ENCODE measurements around the gene NET1.
"Not testable (repeated sequence)": the region's sequence is repeated elsewhere in the genome, so short reads cannot be mapped to it uniquely, and the experiment has no call there.

NET1 gene, protein sequence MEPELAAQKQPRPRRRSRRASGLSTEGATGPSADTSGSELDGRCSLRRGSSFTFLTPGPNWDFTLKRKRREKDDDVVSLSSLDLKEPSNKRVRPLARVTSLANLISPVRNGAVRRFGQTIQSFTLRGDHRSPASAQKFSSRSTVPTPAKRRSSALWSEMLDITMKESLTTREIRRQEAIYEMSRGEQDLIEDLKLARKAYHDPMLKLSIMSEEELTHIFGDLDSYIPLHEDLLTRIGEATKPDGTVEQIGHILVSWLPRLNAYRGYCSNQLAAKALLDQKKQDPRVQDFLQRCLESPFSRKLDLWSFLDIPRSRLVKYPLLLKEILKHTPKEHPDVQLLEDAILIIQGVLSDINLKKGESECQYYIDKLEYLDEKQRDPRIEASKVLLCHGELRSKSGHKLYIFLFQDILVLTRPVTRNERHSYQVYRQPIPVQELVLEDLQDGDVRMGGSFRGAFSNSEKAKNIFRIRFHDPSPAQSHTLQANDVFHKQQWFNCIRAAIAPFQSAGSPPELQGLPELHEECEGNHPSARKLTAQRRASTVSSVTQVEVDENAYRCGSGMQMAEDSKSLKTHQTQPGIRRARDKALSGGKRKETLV

DNA sequence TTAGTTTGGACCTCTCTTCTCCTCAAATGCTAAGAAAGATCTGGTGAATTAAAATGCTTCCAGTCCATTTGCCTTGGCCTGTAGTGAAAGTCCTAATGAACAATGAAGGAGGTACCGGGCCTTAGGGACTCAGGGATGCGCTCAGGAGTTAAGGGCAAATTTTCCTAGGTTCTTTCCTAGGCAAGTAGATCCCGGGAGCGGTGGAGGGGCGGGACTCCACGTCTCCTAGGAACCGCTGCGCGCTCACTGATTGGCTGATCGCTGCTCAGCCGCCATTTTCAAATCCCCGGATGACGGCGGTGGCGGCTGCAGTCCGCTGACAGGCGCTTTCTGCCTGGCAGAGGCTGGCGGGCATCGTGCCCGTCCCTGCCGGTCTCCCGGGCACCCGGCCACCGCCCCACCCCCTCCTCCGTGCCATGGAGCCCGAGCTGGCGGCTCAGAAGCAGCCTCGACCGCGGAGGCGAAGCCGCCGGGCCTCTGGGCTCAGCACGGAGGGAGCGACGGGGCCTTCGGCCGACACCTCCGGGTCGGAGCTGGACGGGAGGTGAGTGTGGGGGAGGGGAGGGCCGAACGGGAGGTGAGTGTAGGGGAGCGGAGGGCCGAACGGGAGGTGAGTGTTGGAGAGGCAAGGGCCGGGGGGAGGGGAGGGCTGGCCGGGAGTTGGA is at the start of gene NET1:
NET1 (plus strand) TSS at position 281 of the 665 bp plus-strand sequence; CDS start at position 417, 136 bp downstream.
- peak; percentile 59 for DNase-seq (ENCODE audit: low read depth)

DNA sequence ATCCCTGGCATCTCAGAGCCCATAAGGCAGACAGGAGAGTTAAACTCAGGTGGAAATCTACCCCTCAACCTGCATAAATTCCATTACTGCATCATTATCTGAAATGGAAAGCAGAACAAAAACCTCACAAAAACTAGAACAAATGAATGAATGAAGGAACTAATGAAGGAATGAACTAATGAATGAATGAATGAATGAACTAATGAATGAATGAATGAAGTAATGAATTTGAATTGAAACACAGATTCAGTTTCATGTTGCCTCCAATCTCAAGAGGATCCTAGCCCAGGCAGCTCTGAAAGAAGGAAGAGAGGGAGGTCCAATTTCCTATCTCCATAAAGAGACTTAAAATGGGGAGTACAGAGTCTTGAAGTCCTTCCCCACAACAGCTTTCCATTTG is 49.5 kb upstream of the NET1 start:
- no peak for DNase-seq (ENCODE audit: low read depth)

DNA sequence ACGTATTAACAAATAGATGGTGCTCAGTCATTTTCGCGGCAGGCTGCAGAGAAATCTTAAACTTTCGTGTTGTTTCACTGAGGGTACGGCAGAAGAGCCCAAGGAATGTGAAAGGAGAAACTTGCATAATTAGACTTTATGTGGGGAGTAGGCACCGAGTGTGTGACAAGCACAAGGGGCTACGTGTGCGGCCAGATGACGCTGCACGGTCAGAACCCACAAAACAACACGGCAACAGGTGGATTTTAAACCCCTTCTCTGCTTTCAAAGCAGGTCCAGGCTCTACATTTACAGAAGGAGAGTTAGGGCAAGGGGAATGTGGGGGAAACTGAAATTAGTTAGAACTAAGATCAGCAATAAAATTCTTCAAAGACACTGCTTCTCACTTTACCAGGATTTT is 48.0 kb upstream of the NET1 start:
- DNase-seq (ENCODE audit: low read depth) = no peak

DNA sequence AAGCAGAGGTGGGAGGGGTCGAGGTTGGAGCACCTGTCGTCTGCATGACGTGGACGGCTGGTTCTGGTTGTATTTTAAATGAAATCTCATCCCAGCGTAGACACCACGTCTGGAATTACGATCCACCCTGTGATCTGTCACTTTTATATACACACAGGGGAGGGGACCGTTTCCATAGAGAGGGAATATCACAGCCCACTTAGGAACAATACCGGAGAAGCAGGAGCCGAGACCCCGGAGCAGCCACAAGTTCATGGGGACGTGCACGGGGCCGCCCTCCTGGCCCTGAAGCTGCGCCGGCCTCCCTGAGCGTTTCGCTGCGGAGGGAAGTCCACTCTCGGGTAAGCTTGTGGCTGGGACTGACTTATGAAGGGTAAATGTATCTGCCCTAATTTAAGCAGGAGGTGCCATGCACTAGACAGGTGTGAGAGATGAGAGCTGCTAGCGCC is 47.4 kb upstream of the NET1 start, which contains the start of gene UCN3:
UCN3 (plus strand) TSS at position 77 of the 449 bp plus-strand sequence. CDS start 8,755 bp downstream, outside the sequence.
- no peak for DNase-seq (ENCODE audit: low read depth)

DNA sequence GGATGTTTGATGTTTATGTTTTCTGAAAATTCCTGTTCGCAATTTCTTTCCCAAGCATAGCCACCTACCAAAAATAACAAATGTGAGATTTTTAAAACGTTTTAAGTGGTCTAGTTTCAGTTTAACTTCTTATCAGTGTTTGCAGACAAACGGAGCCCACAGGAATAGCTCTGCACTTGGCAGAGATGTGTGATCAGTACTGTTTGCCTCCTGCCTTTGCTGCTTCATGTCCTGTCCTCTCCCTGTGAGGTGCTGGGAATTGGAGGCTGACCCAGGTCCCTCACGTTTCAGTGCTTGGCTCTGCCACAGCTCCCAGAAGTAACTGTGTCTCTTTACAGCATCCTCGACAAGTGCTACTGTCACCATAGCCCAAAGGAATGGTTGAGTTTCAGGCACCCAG is 46.4 kb upstream of the NET1 start:
- DNase-seq (ENCODE audit: low read depth) = no peak

DNA sequence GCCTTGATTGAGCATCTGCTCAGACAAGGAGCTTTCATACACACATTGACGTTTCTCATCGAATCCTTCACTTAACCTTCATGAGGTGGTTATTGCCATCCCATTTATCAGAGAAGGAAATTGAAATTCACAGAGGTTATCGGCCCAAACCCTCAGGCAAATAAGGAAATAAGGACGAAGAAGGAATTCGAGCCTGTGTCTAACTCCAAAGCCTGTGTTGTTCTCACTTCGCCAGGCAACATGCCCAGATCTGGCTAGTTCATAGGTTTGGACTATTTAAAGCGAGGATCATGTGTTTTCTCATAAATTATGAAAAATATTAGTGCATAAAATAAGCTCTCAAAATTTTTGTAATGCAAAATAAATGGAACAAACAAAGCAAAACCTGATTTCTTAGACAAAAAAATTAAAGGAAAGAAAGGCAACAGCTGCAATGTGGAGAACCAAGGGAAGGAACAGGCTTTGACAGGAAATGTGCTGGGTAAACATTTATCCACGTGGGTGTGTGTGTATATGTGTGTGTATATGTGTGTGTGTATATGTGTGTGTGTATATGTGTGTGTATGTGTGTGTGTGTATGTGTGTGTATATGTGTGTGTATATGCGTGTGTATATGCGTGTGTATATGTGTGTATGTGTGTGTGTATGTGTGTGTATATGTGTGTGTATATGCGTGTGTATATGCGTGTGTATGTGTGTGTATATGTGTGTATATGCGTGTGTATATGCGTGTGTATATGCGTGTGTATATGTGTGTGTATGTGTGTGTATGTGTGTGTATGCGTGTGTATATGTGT is 42.8 kb upstream of the NET1 start:
- no peak for DNase-seq (ENCODE audit: low read depth)

DNA sequence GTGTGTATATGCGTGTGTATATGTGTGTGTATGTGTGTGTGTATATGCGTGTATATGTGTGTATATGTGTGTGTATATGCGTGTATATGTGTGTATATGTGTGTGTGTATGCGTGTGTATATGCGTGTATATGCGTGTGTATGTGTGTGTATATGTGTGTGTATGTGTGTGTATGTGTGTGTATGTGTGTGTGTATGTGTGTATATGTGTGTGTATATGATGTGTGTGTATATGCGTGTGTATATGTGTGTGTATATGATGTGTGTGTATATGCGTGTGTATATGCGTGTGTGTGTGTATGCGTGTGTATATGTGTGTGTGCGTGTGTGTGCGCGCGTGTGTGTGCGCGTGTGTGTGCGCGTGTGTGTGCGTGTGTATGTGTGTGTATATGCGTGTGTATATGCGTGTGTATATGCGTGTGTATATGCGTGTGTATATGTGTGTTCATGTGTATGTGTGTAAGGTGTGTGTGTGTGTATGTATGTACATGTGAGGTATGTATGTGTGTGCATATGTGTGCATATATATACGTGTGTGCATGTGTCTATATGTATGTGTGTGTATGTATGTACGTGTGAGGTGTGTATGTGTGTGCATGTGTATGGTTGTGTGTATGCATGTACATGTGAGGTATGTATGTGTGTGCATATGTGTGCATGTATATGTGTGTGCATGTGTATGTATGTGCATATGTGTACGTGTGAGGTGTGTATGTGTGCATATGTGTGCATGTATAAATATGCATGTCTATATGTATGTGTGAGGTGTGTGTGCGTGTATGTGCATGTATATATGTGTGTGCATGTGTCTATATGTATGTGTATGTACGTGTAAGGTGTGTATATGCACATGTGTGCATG is 41.6 kb upstream of the NET1 start:
- DNase-seq (ENCODE audit: low read depth) = no peak

DNA sequence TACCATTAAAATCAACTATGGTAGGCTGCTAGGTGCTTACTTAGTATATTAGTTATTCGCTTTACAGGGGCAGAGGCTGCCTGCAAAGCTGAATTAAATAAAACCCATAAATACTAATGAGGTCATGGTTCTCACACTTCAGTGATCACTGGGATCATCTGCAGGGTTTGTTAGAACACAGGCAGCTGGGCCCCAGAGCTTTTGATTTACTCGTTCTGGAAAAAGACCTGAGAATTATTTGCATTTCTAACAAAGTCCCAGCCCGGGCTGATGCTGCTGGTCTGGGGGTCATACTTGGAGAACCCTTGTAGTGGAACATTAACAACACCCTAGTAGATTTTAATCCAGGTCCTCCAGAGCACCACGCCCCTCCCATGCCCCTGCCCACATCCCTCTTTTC is 39.0 kb upstream of the NET1 start:
- no peak for DNase-seq (ENCODE audit: low read depth)

DNA sequence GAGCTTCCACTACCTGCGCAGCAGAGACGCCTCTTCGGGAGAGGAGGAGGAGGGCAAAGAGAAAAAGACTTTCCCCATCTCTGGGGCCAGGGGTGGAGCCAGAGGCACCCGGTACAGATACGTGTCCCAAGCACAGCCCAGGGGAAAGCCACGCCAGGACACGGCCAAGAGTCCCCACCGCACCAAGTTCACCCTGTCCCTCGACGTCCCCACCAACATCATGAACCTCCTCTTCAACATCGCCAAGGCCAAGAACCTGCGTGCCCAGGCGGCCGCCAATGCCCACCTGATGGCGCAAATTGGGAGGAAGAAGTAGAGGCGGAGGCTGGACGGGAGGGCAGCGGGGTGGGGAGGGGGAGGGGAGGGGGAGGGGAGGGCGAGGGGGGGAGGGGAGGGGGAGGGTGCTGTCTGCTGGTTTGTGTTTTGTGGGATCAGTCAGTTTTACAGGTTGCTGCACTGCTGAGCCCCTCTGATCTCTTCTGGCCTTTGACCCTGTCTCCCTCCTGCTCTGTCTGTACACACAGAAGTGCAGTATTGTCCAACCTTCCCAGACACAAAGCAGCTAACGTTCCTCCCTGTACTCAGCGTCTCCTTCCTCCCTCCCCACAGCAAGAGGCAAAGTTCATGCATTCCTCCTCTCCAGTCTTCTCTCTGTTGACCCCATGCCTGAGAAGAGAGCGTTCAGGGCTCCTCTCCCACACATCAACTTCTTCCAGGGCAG is 38.3 kb upstream of the NET1 start:
- DNase-seq (ENCODE audit: low read depth) = no peak

DNA sequence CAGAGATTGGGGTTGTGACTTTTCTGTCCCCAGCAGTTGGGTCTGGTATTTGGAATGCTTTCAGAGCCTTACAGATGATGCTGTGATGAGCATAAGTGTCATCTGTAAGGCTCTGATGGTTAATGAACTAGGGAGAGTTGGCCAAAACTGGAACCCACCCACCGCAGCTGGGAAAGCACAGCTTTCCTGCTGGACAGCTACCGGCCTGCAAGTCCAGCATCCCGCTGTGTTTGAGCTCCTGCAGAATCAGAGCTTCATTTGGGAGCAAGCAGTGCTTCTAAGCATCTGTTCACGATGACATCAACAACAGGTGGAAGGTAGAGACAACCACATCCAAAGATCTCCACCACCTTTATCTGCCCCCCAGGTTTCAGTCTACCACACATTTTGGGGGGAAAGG is 35.9 kb upstream of the NET1 start:
- DNase-seq (ENCODE audit: low read depth) = no peak

DNA sequence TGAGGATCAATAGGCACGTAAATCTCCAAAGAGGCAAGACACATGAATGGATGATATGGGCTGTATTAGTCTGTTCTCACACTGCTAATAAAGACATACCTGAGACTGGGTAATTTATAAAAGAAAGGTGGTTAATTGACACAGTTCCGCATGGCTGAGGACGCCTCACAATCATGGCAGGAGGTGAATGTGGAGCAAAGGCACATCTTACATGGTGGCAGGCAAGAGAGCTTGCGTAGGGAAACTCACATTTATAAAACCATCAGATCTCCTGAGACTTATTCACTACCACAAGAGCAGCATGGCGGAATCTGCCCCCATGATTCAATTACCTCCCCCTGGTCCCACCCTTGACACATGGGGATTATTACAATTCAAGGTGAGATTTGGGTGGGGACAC is 33.2 kb upstream of the NET1 start:
- DNase-seq (ENCODE audit: low read depth) = not testable (repeated sequence)

DNA sequence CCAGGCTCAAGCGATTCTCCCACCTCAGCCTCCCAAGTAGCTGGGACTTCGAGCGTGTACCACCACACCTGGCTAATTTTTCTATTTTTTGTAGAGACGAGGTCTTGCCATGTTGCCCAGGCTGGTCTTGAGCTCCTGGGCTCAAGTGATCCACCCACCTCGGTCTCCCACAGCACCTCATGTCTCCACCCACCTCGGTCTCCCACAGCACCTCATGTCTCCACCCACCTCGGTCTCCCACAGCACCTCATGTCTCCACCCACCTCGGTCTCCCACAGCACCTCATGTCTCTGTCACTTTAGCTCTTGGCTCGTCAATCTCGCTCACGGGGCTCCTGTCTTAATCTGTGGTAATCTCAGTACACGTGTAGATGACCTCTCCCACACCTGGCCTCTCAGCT is 32.0 kb upstream of the NET1 start:
- not testable (repeated sequence) for DNase-seq (ENCODE audit: low read depth)

DNA sequence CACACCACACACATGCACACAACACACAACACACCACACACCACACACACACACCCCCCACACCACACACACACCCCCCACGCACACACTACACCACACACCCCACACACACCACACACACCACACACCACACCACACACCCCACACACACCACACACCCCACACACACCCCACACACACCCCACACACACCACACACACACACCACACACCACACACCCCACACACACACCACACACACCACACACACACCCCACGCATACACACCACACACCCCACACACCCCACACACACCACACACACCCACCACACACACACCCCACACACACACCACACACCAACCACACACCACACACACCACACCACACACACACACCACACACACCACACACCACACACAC is 31.2 kb upstream of the NET1 start:
- no peak for DNase-seq (ENCODE audit: low read depth)

DNA sequence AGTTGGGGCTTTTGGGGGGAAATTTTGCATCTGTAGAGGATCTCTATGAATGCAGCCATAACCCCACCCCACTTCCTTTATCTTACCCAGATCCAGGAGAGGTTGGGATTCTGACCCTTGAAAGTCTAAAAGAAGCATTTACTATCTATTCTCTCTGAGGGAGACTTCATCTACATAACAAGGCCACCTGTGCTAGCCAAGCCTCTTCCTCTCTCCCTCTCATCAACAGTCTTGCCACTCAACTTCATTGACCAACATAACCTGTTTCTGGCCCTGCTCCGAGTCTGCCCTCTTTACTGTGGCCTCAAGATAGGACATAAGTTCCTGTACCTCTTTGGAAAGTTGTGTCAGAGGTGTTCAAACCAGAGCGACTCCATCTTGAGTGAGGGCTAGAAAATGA is 27.1 kb upstream of the NET1 start:
- DNase-seq (ENCODE audit: low read depth) = no peak

DNA sequence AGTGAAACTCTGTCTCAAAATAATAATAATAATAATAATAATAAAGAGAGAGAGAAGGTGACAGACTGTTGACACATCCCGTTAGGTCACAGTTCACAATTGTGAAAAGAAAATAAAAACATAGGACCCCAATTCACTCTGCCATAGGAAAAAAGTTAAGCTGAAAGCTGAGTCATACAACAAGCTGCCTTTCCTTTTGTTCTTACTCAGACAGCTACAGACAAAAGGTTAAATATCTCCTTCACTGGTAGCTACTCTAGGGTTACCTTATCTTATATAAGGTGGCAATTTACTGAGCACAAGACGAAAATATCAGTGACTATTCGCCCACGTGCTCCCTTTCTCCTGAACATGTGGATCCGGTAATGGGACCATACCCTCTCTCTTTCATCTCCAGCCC is 25.2 kb upstream of the NET1 start:
- DNase-seq (ENCODE audit: low read depth) = no peak

DNA sequence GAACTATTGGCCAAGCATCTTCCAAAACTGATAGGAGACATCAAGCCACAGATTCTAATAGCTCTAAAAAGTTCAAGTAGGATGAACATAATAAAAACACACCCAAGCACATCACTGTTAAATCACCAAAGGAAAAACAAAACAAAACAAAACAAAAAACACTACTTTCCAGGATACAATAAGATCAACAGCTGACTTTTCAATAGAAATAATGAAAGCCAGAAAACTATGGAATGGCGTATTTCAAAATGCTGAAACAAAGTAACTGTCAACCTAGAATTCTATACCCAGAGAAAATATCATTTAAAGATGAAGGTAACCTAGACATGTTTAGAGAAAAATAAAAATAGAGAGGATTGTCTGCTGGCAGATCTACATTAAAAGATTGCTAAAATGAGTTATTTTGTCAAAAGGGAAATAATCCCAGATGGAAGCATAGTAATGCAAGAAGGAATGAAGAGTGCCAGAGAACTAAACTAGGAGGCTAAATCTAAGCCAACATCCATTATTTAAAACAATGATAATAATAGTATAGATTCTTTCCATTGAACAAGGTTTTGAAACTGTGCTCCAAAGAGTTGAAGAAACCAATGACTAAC is 21.7 kb upstream of the NET1 start:
- no peak for DNase-seq (ENCODE audit: low read depth)

DNA sequence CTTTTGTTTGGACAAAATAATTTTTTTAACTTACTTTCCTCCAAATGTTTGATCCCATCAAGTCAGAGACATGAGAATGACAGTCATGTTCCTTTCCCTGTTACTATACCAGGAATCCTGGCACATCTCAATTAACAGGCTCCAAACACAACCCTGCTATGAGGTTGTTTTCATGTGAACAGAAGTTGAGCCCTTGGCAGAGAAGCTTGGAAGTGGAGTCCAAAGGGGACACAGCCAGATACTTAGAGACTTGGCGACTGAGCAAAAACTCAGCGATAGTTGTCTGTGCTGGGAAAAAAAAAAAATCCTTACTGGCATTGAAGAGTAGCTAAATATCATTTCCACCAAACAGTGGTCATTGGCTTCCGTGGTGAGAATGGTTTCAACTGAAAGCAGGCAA is 20.6 kb upstream of the NET1 start:
- no peak for DNase-seq (ENCODE audit: low read depth)

DNA sequence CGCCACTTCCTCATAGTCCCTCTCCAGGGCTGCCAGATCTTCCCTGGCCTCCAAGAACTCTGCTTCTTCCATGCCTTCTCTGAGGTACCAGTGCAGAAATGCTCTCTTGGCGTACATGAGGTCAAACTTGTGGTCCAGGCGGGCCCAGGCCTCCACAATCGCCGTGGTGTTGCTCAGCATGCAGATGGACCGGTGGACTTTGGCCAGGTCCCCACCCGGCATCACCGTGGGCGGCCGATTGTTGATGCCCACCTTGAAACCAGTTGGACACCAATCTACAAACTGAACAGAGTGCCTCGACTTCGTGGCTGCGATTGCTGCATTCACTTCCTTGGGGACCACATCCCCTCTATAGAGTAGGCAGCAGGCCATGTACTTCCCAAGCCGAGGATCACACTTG is 18.8 kb upstream of the NET1 start:
- DNase-seq (ENCODE audit: low read depth) = no peak

DNA sequence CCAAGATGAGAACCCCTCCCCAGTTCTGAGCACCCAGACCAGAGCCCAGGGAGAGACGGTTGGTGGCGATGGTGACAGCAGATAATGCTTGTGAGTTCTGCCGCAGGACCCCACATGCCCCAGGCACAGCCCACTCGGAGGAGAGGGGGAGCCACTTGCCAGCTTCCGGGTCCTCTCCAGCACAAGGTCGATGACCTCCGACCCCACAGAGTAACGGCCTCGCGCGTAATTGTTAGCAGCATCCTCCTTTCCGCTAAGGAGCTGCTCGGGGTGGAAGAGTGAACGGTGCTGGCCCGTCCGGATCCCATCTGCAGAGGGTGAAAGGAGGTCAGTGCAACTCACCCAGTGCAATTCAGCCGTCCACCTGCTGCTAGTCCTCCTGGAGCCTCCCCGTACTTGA is 17.2 kb upstream of the NET1 start:
- no peak for DNase-seq (ENCODE audit: low read depth)
